RWPE2 (cell line): ENCODE measurements around the gene AGBL3.

ENCODE experiments used
- ATAC-seq: fragments of 200-7000 bp; cut with Tn5 transposase; 3 replicates; pipeline ENCODE4 v1.9.1; 2021; ENCODE audit warnings: low read depth
- DNase-seq: peaks from one replicate; pipeline ENCODE4 v3.0.0-alpha.2; 2020; ENCODE audit warnings: low spot score
- H3K27ac ChIP-seq: fragments of 450-650 bp; 2 replicates; pipeline ENCODE4 v1.5.1; 2017; ENCODE audit warnings: mild to moderate bottlenecking; ENCODE audit not compliant: poor library complexity, severe bottlenecking
- H3K27me3 ChIP-seq: fragments of 250-450 bp; sonication (Bioruptor Pico); 2 replicates; pipeline ENCODE4 v1.5.1; 2021; ENCODE audit warnings: mild to moderate bottlenecking, moderate library complexity; ENCODE audit not compliant: insufficient read depth, poor library complexity, severe bottlenecking
- H3K36me3 ChIP-seq: fragments of 250-450 bp; sonication (Bioruptor Pico); 2 replicates; pipeline ENCODE4 v1.5.1; 2020; ENCODE audit warnings: low read depth, mild to moderate bottlenecking, moderate library complexity
- H3K4me1 ChIP-seq: fragments of 250-450 bp; sonication (Bioruptor Pico); 2 replicates; pipeline ENCODE4 v1.5.1; 2021; ENCODE audit warnings: mild to moderate bottlenecking, moderate library complexity; ENCODE audit not compliant: insufficient read depth, poor library complexity, severe bottlenecking
- H3K4me3 ChIP-seq: fragments of 250-450 bp; sonication (Bioruptor Pico); 2 replicates; pipeline ENCODE4 v1.5.1; 2021; ENCODE audit warnings: mild to moderate bottlenecking, moderate library complexity; ENCODE audit not compliant: severe bottlenecking
- H3K9me3 ChIP-seq: fragments of 250-450 bp; sonication (Bioruptor Pico); 2 replicates; pipeline ENCODE4 v1.5.1; 2021; ENCODE audit warnings: mild to moderate bottlenecking, moderate library complexity; ENCODE audit not compliant: severe bottlenecking
- TF ChIP-seq, protein P1 (sequence below): fragments of 450-650 bp; IDR thresholded peaks from one replicate; pipeline ENCODE4 v1.5.1; 2017; ENCODE audit warnings: mild to moderate bottlenecking, moderate library complexity; ENCODE audit not compliant: poor library complexity, severe bottlenecking

The AGBL3 gene

DNA sequence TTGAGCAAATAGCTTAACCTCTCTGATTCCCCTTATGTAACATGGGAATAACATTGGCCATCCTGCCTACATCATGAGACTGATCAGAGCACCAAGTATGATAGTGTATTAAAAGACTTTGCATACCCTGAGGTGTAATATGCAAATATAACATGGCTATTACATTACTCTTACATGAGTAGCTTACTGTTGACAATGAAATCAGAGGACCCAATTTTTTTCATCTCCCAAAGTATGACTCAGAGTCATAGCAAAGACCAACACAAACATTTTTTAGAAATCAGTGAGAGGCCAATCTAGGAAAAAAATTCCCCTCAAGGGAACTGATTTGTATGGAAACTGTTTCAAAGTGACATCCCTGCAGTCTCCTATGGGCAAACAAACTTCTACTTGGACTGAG, 114.5 kb downstream of the AGBL3 start:
- DNase-seq, result no peak

DNA sequence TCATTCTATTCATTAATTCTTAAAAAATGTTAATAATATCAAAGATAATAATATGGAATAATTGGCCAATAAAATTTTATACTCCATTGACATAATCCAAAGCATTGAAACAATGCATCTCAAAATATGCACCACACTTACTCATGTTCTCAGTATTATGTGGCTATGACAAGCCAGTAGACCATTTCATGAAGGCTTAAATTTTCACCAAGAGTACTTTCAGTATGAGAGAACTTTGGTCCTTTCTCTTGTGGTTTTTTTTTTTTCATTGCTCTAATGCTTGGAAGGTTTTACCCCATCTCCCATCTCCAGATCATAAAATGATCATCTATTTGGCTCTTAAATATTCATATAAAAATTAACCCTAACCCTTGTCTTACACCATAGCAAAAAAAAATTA, 116.1 kb downstream of the AGBL3 start:
- H3K36me3 ChIP-seq, result no peaks in the 10 kb centered on the region
- TF ChIP-seq, protein P1, sequence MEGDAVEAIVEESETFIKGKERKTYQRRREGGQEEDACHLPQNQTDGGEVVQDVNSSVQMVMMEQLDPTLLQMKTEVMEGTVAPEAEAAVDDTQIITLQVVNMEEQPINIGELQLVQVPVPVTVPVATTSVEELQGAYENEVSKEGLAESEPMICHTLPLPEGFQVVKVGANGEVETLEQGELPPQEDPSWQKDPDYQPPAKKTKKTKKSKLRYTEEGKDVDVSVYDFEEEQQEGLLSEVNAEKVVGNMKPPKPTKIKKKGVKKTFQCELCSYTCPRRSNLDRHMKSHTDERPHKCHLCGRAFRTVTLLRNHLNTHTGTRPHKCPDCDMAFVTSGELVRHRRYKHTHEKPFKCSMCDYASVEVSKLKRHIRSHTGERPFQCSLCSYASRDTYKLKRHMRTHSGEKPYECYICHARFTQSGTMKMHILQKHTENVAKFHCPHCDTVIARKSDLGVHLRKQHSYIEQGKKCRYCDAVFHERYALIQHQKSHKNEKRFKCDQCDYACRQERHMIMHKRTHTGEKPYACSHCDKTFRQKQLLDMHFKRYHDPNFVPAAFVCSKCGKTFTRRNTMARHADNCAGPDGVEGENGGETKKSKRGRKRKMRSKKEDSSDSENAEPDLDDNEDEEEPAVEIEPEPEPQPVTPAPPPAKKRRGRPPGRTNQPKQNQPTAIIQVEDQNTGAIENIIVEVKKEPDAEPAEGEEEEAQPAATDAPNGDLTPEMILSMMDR, result no peak
- no peak overlapping the region for H3K27ac ChIP-seq
- H3K4me1 ChIP-seq, result no peaks in the 10 kb centered on the region
- peaks cover 5% of the 10 kb centered on the region for H3K27me3 ChIP-seq
- ATAC-seq (no peak), DNase-seq (no peak)
- H3K4me3 ChIP-seq, result no peak overlapping the region
- H3K9me3 ChIP-seq, result no peaks in the 10 kb centered on the region

More for the DNA sequence above, 114.5 kb downstream of the AGBL3 start:
- no peaks in the 10 kb centered on the region for H3K36me3 ChIP-seq
- ATAC-seq, result no peak
- TF ChIP-seq, protein P1, result no peak
- no peak overlapping the region for H3K4me3 ChIP-seq
- no peaks in the 10 kb centered on the region for H3K9me3 ChIP-seq
- H3K27ac ChIP-seq, result no peak overlapping the region
- H3K27me3 ChIP-seq, result peaks cover 5% of the 10 kb centered on the region
- no peaks in the 10 kb centered on the region for H3K4me1 ChIP-seq

DNA sequence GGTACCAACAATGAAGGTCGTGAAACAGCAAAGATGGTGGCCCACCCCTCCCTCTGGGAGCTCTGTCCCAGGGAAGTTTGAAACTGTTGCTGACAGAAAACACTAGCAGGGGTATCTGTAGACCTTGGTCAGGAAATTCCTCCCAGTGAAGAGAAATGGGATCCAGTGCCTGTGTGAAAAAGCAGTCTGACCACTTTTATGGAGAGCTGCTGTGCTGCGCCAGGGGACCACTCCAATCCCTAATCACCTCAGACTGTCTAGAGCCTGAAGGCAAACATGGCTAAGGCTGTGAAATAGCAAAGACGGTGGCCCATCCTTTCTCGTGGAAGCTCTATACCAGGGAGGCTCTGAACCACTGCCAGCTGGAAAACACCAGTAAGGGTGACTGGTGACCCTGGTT, 123.3 kb downstream of the AGBL3 start:
- Histone ChIP-seq H3K4me1 (no peaks in the 10 kb centered on the region), H3K36me3 (no peaks in the 10 kb centered on the region), H3K27ac (no peak overlapping the region), H3K4me3 (no peak overlapping the region), H3K27me3 (no peaks in the 10 kb centered on the region), H3K9me3 (no peaks in the 10 kb centered on the region)
- TF ChIP-seq, protein P1, result no peak
- ATAC-seq (no peak), DNase-seq (no peak)

DNA sequence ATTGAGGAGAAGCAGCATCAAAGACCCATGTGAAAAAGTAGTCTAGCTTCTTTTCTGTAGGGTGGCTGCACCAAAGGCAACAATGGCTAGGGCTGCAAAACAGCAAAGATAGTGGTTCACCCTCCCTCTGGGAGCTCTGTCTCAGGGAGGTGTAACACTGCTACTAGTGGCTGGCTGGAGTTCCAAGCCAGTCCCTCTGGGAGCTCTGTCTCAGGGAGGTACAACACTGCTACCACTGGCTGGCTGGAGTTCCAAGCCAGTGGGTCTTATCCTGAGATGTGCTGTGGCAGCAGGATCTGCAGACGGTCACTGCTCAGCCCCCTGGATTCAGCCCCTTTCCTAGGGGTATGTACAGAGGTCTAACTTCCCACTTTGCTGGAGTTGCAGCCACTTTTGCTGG, 123.7 kb downstream of the AGBL3 start:
- Histone ChIP-seq H3K27me3 (no peaks in the 10 kb centered on the region), H3K36me3 (no peaks in the 10 kb centered on the region), H3K4me1 (no peaks in the 10 kb centered on the region), H3K4me3 (no peak overlapping the region), H3K27ac (no peak overlapping the region), H3K9me3 (no peaks in the 10 kb centered on the region)
- TF ChIP-seq, protein P1, result no peak
- no peak for ATAC-seq
- no peak for DNase-seq

DNA sequence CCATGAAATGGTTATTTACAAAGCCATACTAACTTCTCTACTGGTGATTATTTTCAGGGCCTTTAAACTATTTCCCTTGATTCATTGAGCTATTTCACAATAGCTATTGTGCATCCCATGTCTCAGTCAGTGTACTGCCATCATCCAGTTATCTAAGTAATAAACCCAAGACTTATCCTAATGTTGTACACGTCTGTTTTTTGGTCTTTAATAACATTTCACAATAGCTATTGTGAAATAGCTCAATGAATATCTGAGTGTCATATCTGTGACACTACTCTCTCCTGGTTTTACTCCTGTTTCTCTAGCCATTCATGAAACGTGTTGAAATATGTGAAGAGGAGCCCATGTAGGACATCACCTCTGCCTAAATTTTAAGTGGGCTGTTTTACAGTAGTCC, 125.1 kb downstream of the AGBL3 start:
- ATAC-seq, result no peak
- no peak for DNase-seq
- H3K36me3 ChIP-seq, result no peaks in the 10 kb centered on the region
- H3K9me3 ChIP-seq, result no peaks in the 10 kb centered on the region
- no peaks in the 10 kb centered on the region for H3K27me3 ChIP-seq
- H3K4me1 ChIP-seq, result no peaks in the 10 kb centered on the region
- TF ChIP-seq, protein P1, result no peak
- no peak overlapping the region for H3K27ac ChIP-seq
- no peak overlapping the region for H3K4me3 ChIP-seq
